ENCODE measurements around the gene PIGU. TPM values are rescaled to one million over a fixed set of nuclear protein-coding genes. Genes with fewer than 3 reads are reported as not detected.
A peak's percentile ranks its signal among the peaks of the same experiment; 100 is the strongest.

The PIGU gene
- total and polyA plus RNA-seq, 9 of the 15 experiments (the other 6 are each of a cell fraction or from before 2014, with no cell fraction given), result 6.5 to 100 (median 28.1) TPM

- TF ChIP-seq HMBOX1 (IDR thresholded peaks at IDR 0.05) (peak; percentile 57), YY1 (IDR thresholded peaks at IDR 0.05; ENCODE audit: borderline replicate concordance in 1 of 3, control insufficient read depth in 1 of 3, extremely low read depth in 1 of 3, insufficient read depth in 3 of 3, insufficient read length in 1 of 3, insufficient replicate concordance in 2 of 3, low read depth in 1 of 3, low read length in 2 of 3) (no peak), ETS2 (tag; IDR thresholded peaks at IDR 0.05; ENCODE audit: borderline replicate concordance, poor library complexity, severe bottlenecking) (no peak), BRCA1 (IDR thresholded peaks at IDR 0.05) (no peak), BRCA1 (CRISPR knock-in tag; IDR thresholded peaks at IDR 0.05) (no peak), CCNT2 (IDR thresholded peaks at IDR 0.05; ENCODE audit: borderline replicate concordance, extremely low read depth, insufficient read length, low read depth, low read length) (peak; percentile 61), NFATC3 (IDR thresholded peaks at IDR 0.05) (0 out of 2 replicates have a peak, but pooled peaks have one; percentile 32), HIVEP1 (CRISPR knock-in tag; IDR thresholded peaks at IDR 0.05) (no peak), VEZF1 (CRISPR knock-in tag; IDR thresholded peaks at IDR 0.05) (no peak), CREM (IDR thresholded peaks at IDR 0.05; ENCODE audit: low read depth) (peak; percentile 63), ZHX1 (conservative IDR thresholded peaks at IDR 0.05; ENCODE audit: low read length) (no peak), MYC (IDR thresholded peaks at IDR 0.05; ENCODE audit: low read depth, low read length) (peak; percentile 60; the same call in 1 of the 2 replicates), MYC (CRISPR knock-in tag; IDR thresholded peaks at IDR 0.05; ENCODE audit: borderline replicate concordance, low read depth) (no peak), ZNF512 (tag; IDR thresholded peaks at IDR 0.05) (no peak), JUND (IDR thresholded peaks at IDR 0.05; ENCODE audit: borderline replicate concordance, low read depth, low read length) (peak; percentile 99), JUND (tag; IDR thresholded peaks at IDR 0.05; ENCODE audit: borderline replicate concordance, low read depth, low read length) (peak; percentile 99; the same call in 2 of the 3 replicates), MLX (CRISPR knock-in tag; conservative IDR thresholded peaks at IDR 0.05) (no peak), TEAD4 (IDR thresholded peaks at IDR 0.05; ENCODE audit: low read length) (peak; percentile 97), TEAD4 (CRISPR knock-in tag; IDR thresholded peaks at IDR 0.05; ENCODE audit: borderline replicate concordance) (no peak)
Observed at GRCh38 chr20:34713194-34713943, 36.5 kb upstream of the PIGU start (continued).

Measured in K562 (cell line).